ENCODE measurements around the gene GNG7. TPM values are rescaled to one million over a fixed set of nuclear protein-coding genes. Genes with fewer than 3 reads are reported as not detected.

GNG7 gene
- total RNA-seq, 3 donors from 2014 or later = 0.33 to 0.55 (median 0.48) TPM

DNA sequence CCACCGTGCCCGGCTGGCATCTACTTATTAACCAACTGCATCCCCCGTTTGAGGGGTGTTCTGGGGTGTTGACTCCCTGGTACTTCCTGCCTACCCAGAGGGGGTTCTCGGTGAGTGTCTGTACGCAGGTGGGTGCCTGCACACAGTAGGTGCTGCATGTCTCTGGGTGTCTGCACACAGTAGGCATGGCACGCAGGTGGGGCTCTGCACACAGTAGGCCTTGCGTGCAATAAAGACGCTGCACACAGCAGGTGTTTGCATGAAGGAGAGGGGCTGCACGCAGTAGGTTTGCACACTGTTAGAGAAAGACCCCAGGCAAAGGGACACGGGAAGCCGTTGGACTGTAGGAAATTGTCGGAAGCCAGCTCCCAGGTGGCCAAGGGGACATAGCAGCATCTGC lies 215.4 kb downstream of the GNG7 start:
- DNase-seq (no peak), ATAC-seq (no peak)
- Mint-ChIP-seq H3K4me3 (no peak overlapping the region), H3K9me3 (peaks cover 16% of the 10 kb centered on the region), H3K4me1 (ENCODE audit: low read depth) (peaks cover 17% of the 10 kb centered on the region), H3K27me3 (ENCODE audit: low read depth) (peaks cover 28% of the 10 kb centered on the region), H3K36me3 (ENCODE audit: insufficient read depth) (peaks cover 3% of the 10 kb centered on the region)

DNA sequence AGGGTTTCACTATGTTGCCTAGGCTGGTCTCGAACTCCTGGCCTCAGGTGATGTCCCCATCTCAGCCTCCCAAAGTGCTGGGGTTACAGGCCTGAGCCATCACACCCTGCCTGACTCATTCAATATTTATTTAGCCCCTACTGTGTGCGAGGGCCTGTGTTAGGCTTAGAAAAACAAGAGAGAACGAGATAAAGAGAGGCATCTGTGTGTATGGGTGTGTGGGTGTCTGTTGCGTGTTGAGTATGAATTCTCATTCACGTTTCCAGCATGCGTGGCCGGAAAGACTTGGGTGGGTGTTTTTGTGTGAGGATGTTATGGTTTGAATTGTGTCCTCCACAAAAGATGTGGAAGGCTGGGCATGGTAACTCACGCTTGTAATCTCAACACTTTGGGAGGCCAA lies 217.1 kb downstream of the GNG7 start:
- H3K4me1 Mint-ChIP-seq (ENCODE audit: low read depth) = peaks cover 17% of the 10 kb centered on the region
- H3K9me3 Mint-ChIP-seq = peaks cover 16% of the 10 kb centered on the region
- H3K4me3 Mint-ChIP-seq = no peak overlapping the region
- ATAC-seq (no peak), DNase-seq (no peak)
- peaks cover 14% of the 10 kb centered on the region for H3K27me3 Mint-ChIP-seq (ENCODE audit: low read depth)
- H3K36me3 Mint-ChIP-seq (ENCODE audit: insufficient read depth) = peaks cover 3% of the 10 kb centered on the region

DNA sequence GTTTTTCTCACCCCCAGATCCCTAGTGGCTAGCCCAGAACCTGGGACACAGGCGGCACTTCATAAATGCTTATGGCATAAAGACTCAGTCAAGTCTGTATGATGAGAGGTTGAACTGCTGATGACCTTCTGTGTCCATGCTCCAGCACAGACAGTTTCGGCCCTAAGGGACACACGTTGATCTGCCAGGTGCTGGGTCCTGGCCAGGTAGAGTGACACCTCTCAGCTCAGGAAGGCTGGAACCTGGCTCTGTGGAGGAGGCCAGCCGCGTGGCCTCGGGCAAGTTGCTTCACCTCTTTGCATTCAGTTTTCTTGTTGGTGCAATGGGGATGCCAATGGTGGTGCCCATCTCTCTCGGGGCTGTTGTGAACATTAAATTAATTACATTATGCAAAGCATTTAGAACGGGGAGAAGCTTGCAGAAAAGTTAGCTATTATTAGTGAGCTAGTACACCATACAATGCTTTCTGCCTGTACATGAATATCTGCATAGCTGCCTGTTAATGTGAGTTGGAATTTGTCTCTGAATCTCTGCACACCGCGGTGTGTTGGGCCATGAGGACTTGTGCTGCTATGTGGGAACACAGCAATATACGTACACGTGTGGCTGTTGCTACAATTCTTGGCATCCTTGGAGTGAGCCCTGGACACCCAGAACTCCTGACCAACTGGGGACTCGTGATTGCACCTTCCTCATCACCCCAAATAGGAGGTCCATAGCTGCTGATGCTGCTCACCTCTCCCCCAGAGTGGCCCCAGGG lies 218.1 kb downstream of the GNG7 start:
- H3K27me3 Mint-ChIP-seq (ENCODE audit: low read depth) = peaks cover 4% of the 10 kb centered on the region
- H3K4me1 Mint-ChIP-seq (ENCODE audit: low read depth) = peaks cover 12% of the 10 kb centered on the region
- DNase-seq (no peak), ATAC-seq (no peak)
- H3K36me3 Mint-ChIP-seq (ENCODE audit: insufficient read depth) = peaks cover 3% of the 10 kb centered on the region
- no peak overlapping the region for H3K4me3 Mint-ChIP-seq
- H3K9me3 Mint-ChIP-seq = peaks cover 16% of the 10 kb centered on the region

DNA sequence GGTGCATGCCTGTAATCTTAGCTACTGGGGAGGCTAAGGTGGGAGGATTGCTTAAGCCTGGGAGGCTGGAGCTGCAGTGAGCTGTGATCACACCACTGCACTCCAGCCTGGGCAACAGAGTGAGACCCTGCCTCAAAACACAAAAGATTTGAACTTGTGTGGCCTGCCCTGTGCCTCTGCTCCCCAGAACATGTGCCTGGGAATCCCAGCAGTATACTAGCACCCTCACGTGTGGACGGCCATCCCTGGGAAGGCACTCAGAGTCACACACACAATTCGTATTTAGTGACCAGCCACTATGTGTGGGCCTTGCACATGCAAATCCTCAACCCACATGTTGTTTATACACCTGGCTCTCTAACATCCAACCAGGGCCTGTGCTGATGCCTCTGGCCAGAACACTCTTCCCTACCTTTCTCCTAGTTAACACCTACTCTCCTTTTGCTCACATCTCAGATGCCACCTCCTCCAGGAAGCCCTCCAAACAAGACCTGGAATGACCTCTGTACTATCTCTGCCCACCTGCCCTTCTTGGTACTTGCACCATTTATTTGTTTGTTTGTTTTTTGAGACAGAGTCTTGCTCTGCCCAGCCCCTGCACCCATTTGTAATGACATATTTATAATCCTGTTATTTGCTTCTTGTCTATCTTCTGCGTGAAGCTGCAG lies 218.9 kb downstream of the GNG7 start:
- Mint-ChIP-seq H3K9me3 (peaks cover 16% of the 10 kb centered on the region), H3K4me1 (ENCODE audit: low read depth) (peaks cover 9% of the 10 kb centered on the region), H3K4me3 (no peak overlapping the region), H3K36me3 (ENCODE audit: insufficient read depth) (peaks cover 3% of the 10 kb centered on the region), H3K27me3 (ENCODE audit: low read depth) (peaks cover 4% of the 10 kb centered on the region)
- DNase-seq (no peak), ATAC-seq (no peak)

DNA sequence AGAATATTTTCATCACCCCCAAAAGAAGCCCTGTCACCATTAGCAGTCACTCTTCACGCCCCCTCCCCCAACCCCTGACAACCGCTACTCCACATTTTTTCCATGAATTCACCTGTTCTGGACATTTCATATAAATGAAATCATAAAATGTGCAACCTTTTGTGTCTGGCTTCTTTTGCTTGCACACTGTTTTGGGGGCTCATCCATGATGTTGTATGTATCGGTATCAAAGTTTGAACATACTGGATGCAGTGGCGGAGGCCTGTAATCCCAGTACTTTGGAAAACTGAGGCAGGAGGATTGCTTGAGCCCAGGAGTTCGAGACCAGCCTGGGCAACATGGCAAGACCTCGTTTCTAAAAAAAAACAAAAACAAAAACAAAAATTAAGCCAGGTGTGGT lies 219.4 kb downstream of the GNG7 start:
- Mint-ChIP-seq H3K9me3 (peaks cover 16% of the 10 kb centered on the region), H3K36me3 (ENCODE audit: insufficient read depth) (peaks cover 9% of the 10 kb centered on the region), H3K4me3 (no peak overlapping the region), H3K4me1 (ENCODE audit: low read depth) (peaks cover 11% of the 10 kb centered on the region), H3K27me3 (ENCODE audit: low read depth) (peaks cover 2% of the 10 kb centered on the region)
- ATAC-seq (no peak), DNase-seq (no peak)

DNA sequence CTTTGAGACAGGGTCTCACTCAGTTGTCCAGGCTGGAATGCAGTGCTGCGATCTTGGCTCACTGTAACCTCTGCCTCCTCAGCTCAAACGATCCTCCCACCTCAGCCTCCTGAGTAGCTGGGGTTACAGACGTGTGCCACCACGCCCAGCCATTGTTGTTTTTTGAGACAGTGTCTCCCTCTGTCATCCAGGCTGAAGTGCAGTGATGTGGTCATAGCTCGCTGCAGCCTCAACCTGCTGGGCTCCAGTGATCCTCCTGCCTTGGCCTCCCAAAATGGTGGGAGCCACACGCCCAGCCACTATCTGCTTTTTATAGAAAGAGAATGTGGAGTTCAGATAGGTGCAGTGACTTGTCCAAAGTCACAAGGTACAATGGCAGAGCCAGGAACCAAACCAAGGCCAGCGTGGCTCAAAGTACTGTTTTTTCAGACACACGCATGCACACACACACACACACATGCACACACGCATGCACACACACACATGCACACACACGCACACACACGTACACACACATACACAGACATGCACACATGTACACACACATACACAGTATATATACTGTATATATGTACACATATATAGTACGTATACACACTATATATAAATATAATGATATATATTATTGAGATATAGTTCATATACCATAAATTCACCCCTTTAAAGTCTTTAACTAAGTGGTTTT lies 220.0 kb downstream of the GNG7 start:
- H3K27me3 Mint-ChIP-seq (ENCODE audit: low read depth) = peaks cover 2% of the 10 kb centered on the region
- H3K36me3 Mint-ChIP-seq (ENCODE audit: insufficient read depth) = peaks cover 13% of the 10 kb centered on the region
- no peak overlapping the region for H3K4me3 Mint-ChIP-seq
- H3K4me1 Mint-ChIP-seq (ENCODE audit: low read depth) = peaks cover 14% of the 10 kb centered on the region
- H3K9me3 Mint-ChIP-seq = peaks cover 16% of the 10 kb centered on the region
- DNase-seq (no peak), ATAC-seq (no peak)

DNA sequence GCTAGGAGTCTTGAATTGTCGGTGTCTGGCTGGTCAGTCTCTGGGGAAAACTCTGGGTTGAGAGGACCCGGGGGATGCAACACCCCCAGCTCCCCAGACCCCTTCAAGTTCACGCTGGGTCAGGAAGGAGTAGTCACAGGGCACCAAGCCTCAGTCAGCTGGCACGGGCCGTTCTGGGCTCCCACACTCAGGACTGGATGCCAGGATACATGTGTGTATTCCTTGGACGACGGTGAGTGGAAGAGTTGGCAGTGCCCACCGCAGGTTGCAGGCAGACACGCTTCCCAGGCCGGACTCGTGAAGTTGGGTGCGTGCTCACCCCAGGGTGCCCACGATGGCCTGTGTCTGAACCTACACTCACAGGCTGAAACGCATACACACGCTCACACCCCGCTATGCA lies 221.0 kb downstream of the GNG7 start:
- DNase-seq = no peak
- no peak for ATAC-seq
- H3K4me3 Mint-ChIP-seq = no peak overlapping the region

DNA sequence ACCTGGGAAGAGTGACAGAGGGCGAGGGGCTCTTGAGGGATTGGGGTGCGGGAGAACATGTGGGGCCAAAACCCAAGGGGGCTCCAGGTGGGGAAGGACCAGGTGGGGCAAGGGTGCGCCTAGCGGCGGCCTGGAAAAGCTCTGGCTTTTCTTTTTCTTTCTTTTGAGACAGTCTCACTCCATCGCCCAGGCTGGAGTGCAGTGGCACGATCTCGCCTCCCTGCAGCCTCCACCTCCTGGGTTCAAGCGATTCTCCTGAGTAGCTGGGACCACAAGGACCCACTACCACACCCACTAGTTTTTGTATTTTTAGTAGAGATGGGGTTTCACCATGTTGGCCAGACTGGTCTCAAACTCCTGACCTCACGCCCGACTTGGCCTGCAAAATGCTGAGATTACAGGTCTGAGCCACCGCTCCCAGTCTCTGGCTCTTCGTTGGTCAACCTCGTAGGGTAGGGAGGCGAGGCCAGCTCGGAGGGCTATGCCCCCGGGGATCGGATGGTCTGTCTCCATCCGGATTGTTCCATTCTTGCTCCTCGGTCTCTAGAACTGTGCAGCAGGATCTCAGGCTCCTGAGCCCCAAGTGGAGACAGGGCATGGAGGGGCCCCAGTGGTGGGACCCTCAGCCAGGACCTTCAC lies 222.8 kb downstream of the GNG7 start:
- Mint-ChIP-seq H3K4me1 (ENCODE audit: low read depth) (peaks cover 17% of the 10 kb centered on the region), H3K27me3 (ENCODE audit: low read depth) (no peaks in the 10 kb centered on the region), H3K36me3 (ENCODE audit: insufficient read depth) (peaks cover 19% of the 10 kb centered on the region), H3K4me3 (peak overlapping the region; percentile 96), H3K9me3 (peaks cover 16% of the 10 kb centered on the region)
- no peak for ATAC-seq
- DNase-seq = no peak

More for the DNA sequence above, 221.0 kb downstream of the GNG7 start:
- peaks cover 2% of the 10 kb centered on the region for H3K27me3 Mint-ChIP-seq (ENCODE audit: low read depth)
- H3K36me3 Mint-ChIP-seq (ENCODE audit: insufficient read depth) = peaks cover 19% of the 10 kb centered on the region
- peaks cover 14% of the 10 kb centered on the region for H3K4me1 Mint-ChIP-seq (ENCODE audit: low read depth)
- H3K9me3 Mint-ChIP-seq = peaks cover 16% of the 10 kb centered on the region

DNA sequence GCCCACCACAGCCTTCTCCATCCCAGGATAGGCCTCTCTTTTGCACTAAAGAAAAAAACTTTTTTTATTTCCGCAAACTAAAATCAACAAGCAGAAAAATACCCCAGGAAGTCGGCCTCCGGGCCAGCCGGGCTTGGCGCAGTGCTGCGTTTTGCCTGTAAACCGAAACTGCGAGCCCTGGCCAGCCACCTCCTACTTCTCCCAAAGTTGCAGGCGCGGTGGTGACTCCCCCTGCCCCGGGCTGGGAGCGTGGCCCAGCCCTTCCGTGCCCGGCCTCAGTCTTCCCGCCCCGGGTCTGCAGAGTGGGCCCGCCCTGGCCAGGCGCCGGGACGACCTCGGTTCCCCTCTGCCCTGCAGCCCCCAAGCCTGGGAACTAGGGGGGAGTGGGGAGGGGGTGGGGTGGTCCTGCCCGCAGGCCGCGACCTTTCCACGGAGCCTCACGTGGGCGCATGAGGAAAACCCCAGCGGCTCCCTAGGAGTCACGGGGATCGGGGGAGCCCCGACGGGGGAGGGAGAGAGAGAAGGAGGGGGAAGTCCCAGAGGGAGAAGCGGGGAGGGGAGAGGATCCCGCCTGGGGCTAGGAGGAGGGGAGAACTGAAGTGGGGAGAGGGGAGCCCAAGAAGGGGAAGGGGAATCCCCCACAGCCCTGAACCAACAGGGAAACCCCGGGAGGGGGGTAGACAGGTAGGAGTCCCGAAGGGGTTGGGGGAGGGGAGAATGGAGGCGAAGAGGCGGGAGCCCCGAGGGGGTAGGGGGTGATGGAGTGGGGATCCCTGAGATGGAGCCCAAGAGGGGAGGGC lies 223.5 kb downstream of the GNG7 start:
- H3K4me3 Mint-ChIP-seq = peak overlapping the region; percentile 96
- H3K9me3 Mint-ChIP-seq = peaks cover 14% of the 10 kb centered on the region
- peaks cover 18% of the 10 kb centered on the region for H3K36me3 Mint-ChIP-seq (ENCODE audit: insufficient read depth)
- ATAC-seq (peak in 1 of 2 donors; percentile 3), DNase-seq (peak; percentile 76)
- peaks cover 17% of the 10 kb centered on the region for H3K4me1 Mint-ChIP-seq (ENCODE audit: low read depth)
- H3K27me3 Mint-ChIP-seq (ENCODE audit: low read depth) = no peaks in the 10 kb centered on the region

DNA sequence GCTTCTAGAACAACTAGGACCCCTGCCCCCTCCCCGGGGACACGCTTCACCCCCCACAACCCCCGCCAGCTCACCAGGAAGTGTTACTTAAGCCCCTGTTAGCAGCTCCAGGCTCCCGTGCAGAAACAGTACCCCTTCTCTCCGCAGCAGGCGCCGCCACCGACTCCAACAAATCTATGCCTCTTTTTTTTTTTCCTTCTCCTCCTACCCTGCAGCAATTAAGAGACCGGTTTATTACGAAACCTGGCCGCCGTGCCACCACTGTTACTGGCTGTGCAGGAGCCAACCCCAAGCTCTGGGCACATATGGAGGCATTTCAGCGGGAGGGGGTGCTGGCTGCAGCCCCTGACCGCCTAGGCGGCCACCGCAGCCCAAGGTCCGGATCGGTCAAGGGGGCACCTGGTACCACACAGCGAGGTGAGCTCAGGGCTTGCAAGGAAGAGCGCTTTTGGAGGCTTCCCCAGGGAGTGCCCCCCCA lies 224.2 kb downstream of the GNG7 start:
- Mint-ChIP-seq H3K9me3 (peaks cover 10% of the 10 kb centered on the region), H3K4me3 (peak overlapping the region; percentile 96), H3K27me3 (ENCODE audit: low read depth) (no peaks in the 10 kb centered on the region), H3K4me1 (ENCODE audit: low read depth) (peaks cover 17% of the 10 kb centered on the region), H3K36me3 (ENCODE audit: insufficient read depth) (peaks cover 16% of the 10 kb centered on the region)
- DNase-seq = no peak
- no peak for ATAC-seq

DNA sequence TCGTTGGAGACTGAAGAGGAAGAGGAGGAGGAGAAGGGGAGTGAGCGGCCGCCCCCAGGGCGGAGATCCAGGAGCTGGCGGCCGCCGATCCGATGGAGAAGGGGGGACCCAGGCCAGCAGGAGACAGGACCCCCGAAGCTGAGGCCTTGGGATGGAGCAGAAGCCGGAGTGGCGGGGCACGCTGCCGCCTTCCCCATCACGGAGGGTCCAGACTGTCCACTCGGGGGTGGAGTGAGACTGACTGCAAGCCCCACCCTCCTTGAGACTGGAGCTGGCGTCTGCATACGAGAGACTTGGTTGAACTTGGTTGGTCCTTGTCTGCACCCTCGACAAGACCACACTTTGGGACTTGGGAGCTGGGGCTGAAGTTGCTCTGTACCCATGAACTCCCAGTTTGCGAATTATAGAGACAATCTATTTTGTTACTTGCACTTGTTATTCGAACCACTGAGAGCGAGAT lies 224.7 kb downstream of the GNG7 start:
- peaks cover 6% of the 10 kb centered on the region for H3K9me3 Mint-ChIP-seq
- peaks cover 17% of the 10 kb centered on the region for H3K4me1 Mint-ChIP-seq (ENCODE audit: low read depth)
- peak overlapping the region; percentile 96 for H3K4me3 Mint-ChIP-seq
- peaks cover 16% of the 10 kb centered on the region for H3K36me3 Mint-ChIP-seq (ENCODE audit: insufficient read depth)
- DNase-seq (no peak), ATAC-seq (no peak)
- no peaks in the 10 kb centered on the region for H3K27me3 Mint-ChIP-seq (ENCODE audit: low read depth)

DNA sequence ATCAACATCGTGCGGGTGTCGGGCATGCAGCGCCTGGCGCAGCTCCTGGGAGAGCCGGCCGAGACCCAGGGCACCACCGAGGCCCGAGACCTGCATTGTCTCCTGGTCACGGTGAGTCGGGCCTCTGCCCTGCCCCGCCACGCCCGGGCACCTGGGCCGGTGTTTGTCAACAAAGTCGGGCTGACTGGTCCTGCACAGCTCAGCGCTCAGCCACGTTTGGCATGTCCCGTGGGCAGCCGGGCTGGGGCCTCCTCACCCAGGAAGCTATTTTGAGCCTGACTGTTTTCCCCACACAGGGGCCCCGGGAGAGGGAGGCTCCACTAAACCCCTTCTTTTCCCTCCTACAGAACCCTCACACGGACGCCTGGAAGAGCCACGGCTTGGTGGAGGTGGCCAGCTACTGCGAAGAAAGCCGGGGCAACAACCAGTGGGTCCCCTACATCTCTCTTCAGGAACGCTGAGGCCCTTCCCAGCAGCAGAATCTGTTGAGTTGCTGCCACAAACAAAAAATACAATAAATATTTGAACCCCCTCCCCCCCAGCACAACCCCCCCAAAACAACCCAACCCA lies 225.3 kb downstream of the GNG7 start:
- H3K36me3 Mint-ChIP-seq (ENCODE audit: insufficient read depth) = peaks cover 16% of the 10 kb centered on the region
- peaks cover 17% of the 10 kb centered on the region for H3K4me1 Mint-ChIP-seq (ENCODE audit: low read depth)
- no peaks in the 10 kb centered on the region for H3K27me3 Mint-ChIP-seq (ENCODE audit: low read depth)
- peak overlapping the region; percentile 96 for H3K4me3 Mint-ChIP-seq
- ATAC-seq (no peak), DNase-seq (no peak)
- H3K9me3 Mint-ChIP-seq = peaks cover 1% of the 10 kb centered on the region

DNA sequence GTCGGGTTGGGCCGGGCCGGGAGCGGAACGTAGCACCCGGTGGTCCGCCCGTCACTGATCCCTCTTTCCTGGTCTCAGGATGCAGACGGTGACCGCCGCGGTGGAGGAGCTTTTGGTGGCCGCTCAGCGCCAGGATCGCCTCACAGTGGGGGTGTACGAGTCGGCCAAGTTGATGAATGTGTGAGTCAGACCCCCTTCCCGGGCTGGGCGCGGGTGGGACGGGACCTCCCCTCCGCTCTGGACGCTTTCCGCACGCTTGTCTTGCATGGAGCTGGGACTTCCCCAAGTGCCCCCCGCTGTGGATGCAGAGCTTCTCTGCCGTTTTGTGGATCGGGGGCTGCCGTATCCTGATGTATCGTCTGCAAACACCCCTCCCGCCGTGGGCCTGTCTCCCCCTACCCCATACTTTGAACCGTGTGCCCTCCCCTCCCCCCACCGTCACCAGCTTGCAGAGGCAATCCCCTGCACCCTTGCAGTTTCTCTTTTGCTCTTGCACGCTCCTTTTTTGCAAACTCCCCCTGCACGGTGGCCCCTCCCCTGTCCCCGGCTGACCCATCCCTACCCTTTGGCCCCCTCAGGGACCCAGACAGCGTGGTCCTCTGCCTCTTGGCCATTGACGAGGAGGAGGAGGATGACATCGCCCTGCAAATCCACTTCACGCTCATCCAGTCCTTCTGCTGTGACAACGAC lies 225.9 kb downstream of the GNG7 start:
- H3K9me3 Mint-ChIP-seq = no peaks in the 10 kb centered on the region
- peaks cover 16% of the 10 kb centered on the region for H3K36me3 Mint-ChIP-seq (ENCODE audit: insufficient read depth)
- no peaks in the 10 kb centered on the region for H3K27me3 Mint-ChIP-seq (ENCODE audit: low read depth)
- ATAC-seq (peak; percentile 33 to 42), DNase-seq (peak; percentile 65)
- peak overlapping the region; percentile 96 for H3K4me3 Mint-ChIP-seq
- H3K4me1 Mint-ChIP-seq (ENCODE audit: low read depth) = peaks cover 17% of the 10 kb centered on the region

Measured in activated T-cell treated with anti-CD3 and anti-CD28 coated beads, Interleukin-2, amount 50 U/mL, for 4 hours (primary cell).